Measurements from ENCODE around the gene CCNT1. TPM values are rescaled to one million over a fixed set of nuclear protein-coding genes. Genes with fewer than 3 reads are reported as not detected.
A peak's percentile ranks its signal among the peaks of the same experiment; 100 is the strongest.
"Not testable (repeated sequence)": the region's sequence is repeated elsewhere in the genome, so short reads cannot be mapped to it uniquely, and the experiment has no call there.

The CCNT1 gene
- total RNA-seq, 2 experiments from 2014 or later, result 51.4 to 66.8 TPM

DNA sequence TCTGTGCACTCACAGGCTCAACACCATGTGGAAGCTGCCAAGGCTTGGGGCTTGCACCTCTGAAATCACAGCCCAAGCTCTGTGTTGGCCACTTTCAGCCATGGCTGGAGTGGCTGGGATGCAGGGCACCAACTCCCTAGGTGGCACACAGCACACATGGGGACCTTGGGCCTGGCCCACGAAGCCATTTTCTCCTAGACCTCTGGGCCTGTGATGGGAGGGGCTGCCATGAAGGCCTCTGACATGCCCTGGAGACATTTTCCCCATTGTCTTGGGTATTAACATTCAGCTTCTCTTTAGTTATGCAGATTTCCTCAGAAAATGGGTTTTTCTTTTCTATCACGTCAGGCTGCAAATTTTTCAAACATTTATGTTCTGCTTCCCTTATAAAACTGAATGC lies 3.7 kb upstream of the CCNT1 start:
- H3K4me3 Mint-ChIP-seq; DNase-seq; H3K9me3 Mint-ChIP-seq (ENCODE audit: low read depth); ATAC-seq; H3K27me3 Mint-ChIP-seq; H3K27ac Mint-ChIP-seq; CTCF ChIA-PET: not testable (repeated sequence)
- Mint-ChIP-seq H3K4me1 (peaks cover 19% of the 10 kb centered on the region), H3K36me3 (peaks cover 25% of the 10 kb centered on the region)

- ATAC-seq; DNase-seq; H3K27ac Mint-ChIP-seq; H3K4me3 Mint-ChIP-seq; H3K27me3 Mint-ChIP-seq; H3K9me3 Mint-ChIP-seq (ENCODE audit: low read depth): not testable (repeated sequence)
- peaks cover 30% of the 10 kb centered on the region for H3K4me1 Mint-ChIP-seq
- CTCF ChIA-PET, result interaction anchor here (1.4 kb wide), 1 partner anchor 34 kb away, joined by 8 read pairs; no protein-coding TSS in a partner anchor
- H3K36me3 Mint-ChIP-seq, result peaks cover 34% of the 10 kb centered on the region
Observed at GRCh38 chr12:48719002-48719401, 2.5 kb upstream of the CCNT1 start.

DNA sequence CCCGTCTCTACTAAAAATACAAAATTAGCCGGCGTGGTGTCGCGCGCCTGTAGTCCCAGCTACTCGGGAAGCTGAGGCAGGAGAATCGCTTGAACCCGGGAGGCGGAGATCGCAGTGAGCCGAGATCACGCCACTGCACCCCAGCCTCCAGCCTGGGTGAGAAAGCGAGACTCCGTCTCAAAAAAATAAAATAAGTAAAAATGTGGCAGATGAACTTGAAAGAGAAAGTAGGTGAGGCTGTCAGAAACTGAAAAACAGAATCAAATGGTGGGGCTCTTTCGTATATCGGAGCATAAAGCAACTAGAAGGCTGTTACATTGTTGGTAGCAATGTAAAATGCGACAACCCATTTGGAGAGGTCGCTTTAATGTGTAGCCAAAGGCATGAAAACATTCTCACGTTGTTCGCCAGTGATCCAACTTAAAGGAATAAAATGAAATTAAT lies 767 bp upstream of the CCNT1 start:
- CTCF ChIA-PET, result interaction anchor here (0.7 to 1.4 kb wide), 3 partner anchors 36 to 151 kb away, joined by 3 to 8 read pairs (median 5); no protein-coding TSS in a partner anchor
- Mint-ChIP-seq H3K27me3 (peaks cover 4% of the 10 kb centered on the region), H3K4me1 (peaks cover 39% of the 10 kb centered on the region), H3K27ac (peak overlapping the region; percentile 94), H3K36me3 (peaks cover 49% of the 10 kb centered on the region), H3K9me3 (ENCODE audit: low read depth) (peaks cover 7% of the 10 kb centered on the region), H3K4me3 (peak overlapping the region; percentile 94)
- DNase-seq, result no peak
- no peak for ATAC-seq

- Mint-ChIP-seq H3K4me3 (peak overlapping the region; percentile 94), H3K27me3 (peaks cover 4% of the 10 kb centered on the region), H3K36me3 (peaks cover 56% of the 10 kb centered on the region), H3K4me1 (peaks cover 41% of the 10 kb centered on the region), H3K9me3 (ENCODE audit: low read depth) (peaks cover 7% of the 10 kb centered on the region), H3K27ac (peak overlapping the region; percentile 94)
- no peak for ATAC-seq
- no peak for DNase-seq
- CTCF ChIA-PET, result interaction anchor here (0.7 to 1.6 kb wide), 4 partner anchors 13 to 99 kb away, joined by 3 to 5 read pairs (median 4); no protein-coding TSS in a partner anchor
Observed at GRCh38 chr12:48716168-48716492, 377 bp downstream of the CCNT1 start.

- peaks cover 50% of the 10 kb centered on the region for H3K36me3 Mint-ChIP-seq
- no peak for ATAC-seq
- H3K9me3 Mint-ChIP-seq (ENCODE audit: low read depth), result no peaks in the 10 kb centered on the region
- no peak overlapping the region for H3K27ac Mint-ChIP-seq
- CTCF ChIA-PET, result interaction anchor here (0.6 kb wide), 1 partner anchor 361 kb away, joined by 4 read pairs; no protein-coding TSS in a partner anchor
- no peak for DNase-seq
- H3K4me1 Mint-ChIP-seq, result peaks cover 44% of the 10 kb centered on the region
- no peak overlapping the region for H3K4me3 Mint-ChIP-seq
- H3K27me3 Mint-ChIP-seq, result peaks cover 4% of the 10 kb centered on the region
Observed at GRCh38 chr12:48712209-48712608, 4.3 kb downstream of the CCNT1 start.

GRCh38 chr12:48698822-48699221 lies 17.7 kb downstream of the CCNT1 start:
- H3K27me3 Mint-ChIP-seq; H3K4me3 Mint-ChIP-seq; ATAC-seq; H3K4me1 Mint-ChIP-seq; DNase-seq; H3K27ac Mint-ChIP-seq; CTCF ChIA-PET; H3K9me3 Mint-ChIP-seq (ENCODE audit: low read depth): not testable (repeated sequence)
- H3K36me3 Mint-ChIP-seq, result peaks cover 43% of the 10 kb centered on the region

- ATAC-seq (no peak), DNase-seq (no peak)
- CTCF ChIA-PET, result interaction anchor here (1.3 kb wide), 1 partner anchor 118 kb away, joined by 3 read pairs; no protein-coding TSS in a partner anchor
- Mint-ChIP-seq H3K4me3 (no peak overlapping the region), H3K9me3 (ENCODE audit: low read depth) (no peaks in the 10 kb centered on the region), H3K36me3 (peaks cover 59% of the 10 kb centered on the region), H3K27me3 (no peaks in the 10 kb centered on the region), H3K27ac (no peak overlapping the region), H3K4me1 (peaks cover 8% of the 10 kb centered on the region)
Observed at GRCh38 chr12:48696626-48697025, 19.9 kb downstream of the CCNT1 start.

DNA sequence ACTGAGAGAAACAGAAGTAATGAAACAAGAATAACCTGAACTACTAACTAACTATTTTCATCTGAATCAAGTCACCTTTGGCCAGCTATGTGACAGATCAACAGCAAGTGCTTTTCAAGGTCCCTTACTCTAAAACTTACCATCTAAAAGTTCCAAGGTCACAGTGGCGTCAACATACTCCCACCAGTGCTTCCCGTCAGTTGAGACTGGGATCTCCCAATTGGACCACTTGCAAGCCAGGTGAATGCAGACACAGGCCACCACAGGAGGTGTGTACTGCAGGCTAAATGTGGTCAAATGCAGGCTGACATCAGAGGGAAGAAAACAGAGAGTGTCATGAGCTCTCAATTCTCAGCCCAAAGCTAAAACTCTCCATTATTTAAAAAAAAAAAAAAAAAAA lies 20.6 kb downstream of the CCNT1 start:
- CTCF ChIA-PET, result no interaction called here
- H3K27ac Mint-ChIP-seq, result no peak overlapping the region
- ATAC-seq, result no peak
- H3K27me3 Mint-ChIP-seq, result no peaks in the 10 kb centered on the region
- H3K9me3 Mint-ChIP-seq (ENCODE audit: low read depth), result no peaks in the 10 kb centered on the region
- DNase-seq, result no peak
- H3K36me3 Mint-ChIP-seq, result peaks cover 62% of the 10 kb centered on the region
- peaks cover 6% of the 10 kb centered on the region for H3K4me1 Mint-ChIP-seq
- no peak overlapping the region for H3K4me3 Mint-ChIP-seq

DNA sequence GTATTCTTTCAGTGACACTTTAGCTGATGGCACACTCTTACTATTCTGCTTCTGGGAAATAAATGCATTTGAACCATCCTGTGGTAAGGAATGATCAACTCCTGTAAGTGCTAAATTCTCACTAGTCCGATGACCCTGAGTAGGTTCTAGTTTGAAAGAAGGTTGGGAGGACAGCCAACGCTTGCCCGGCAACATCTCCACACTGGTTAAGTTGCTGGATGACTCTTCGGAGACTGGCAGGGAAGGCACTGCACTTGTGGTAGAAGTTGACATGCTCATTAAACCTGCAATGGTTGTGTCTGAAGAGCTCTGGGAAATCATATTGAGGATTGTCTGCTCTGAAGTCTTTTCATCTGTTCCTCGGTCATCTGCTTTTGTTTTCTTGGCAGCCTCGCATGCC lies 22.5 kb downstream of the CCNT1 start:
- H3K27me3 Mint-ChIP-seq, result no peaks in the 10 kb centered on the region
- no peak overlapping the region for H3K27ac Mint-ChIP-seq
- no peak for ATAC-seq
- no peak overlapping the region for H3K4me3 Mint-ChIP-seq
- peaks cover 6% of the 10 kb centered on the region for H3K4me1 Mint-ChIP-seq
- CTCF ChIA-PET, result no interaction called here
- no peaks in the 10 kb centered on the region for H3K9me3 Mint-ChIP-seq (ENCODE audit: low read depth)
- DNase-seq, result no peak
- H3K36me3 Mint-ChIP-seq, result peaks cover 67% of the 10 kb centered on the region

DNA sequence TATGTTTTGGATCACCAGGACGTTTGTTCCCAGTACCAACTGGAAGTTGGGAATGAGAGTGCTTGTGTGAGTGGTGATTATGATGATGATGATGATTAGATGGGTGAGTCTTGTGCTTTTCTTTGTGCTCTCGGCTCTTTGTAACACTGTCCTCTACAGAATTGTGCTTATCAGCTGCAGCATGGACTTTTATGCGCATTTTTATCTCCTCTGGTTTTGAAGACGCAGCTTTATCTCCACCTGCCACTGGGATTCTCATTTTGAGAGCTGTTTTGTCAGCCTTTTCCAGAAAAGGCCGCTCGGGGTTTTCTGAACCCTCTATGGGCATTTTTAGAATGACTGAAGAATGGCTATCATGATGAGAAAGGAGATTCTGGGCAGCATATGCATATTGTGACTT lies 22.9 kb downstream of the CCNT1 start:
- H3K27me3 Mint-ChIP-seq, result no peaks in the 10 kb centered on the region
- no peak overlapping the region for H3K4me3 Mint-ChIP-seq
- H3K27ac Mint-ChIP-seq, result no peak overlapping the region
- H3K9me3 Mint-ChIP-seq (ENCODE audit: low read depth), result no peaks in the 10 kb centered on the region
- H3K4me1 Mint-ChIP-seq, result peaks cover 11% of the 10 kb centered on the region
- CTCF ChIA-PET, result interaction anchor here (1.1 kb wide), 1 partner anchor 23 kb away, joined by 3 read pairs; no protein-coding TSS in a partner anchor
- DNase-seq (no peak), ATAC-seq (no peak)
- peaks cover 69% of the 10 kb centered on the region for H3K36me3 Mint-ChIP-seq

DNA sequence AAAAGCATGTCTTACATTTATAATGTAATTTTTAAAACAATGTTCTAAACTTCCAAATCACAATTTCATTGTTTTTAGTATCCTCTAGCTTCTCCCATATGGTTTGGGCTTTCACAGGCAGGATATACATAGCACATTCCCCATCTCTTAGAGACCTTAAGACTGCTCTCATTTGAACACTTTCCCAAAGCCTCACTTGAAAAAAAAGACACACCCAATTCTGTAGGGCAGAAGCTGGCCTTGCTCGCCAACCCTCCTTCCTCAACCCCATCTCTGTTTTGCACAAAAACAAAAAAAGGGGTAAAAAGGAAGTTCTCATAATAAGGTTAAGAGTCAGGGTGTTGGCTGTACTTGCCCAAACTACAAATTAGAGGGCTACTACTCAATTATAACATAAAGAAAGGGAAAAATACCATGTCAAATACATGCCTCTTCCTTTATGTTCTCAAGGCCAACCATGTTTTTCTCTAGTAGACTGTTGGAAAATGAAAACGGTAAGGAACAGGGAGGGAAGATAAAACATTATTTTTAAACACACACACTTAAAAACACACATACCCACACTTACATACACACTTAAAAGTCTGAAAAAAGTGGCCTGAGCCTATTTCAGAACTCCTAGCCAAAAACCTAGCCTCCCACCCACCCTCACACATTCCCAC lies 24.6 kb downstream of the CCNT1 start:
- H3K27me3 Mint-ChIP-seq, result no peaks in the 10 kb centered on the region
- DNase-seq (no peak), ATAC-seq (no peak)
- H3K9me3 Mint-ChIP-seq (ENCODE audit: low read depth), result no peaks in the 10 kb centered on the region
- H3K4me3 Mint-ChIP-seq, result no peak overlapping the region
- peaks cover 17% of the 10 kb centered on the region for H3K4me1 Mint-ChIP-seq
- H3K27ac Mint-ChIP-seq, result no peak overlapping the region
- CTCF ChIA-PET, result interaction anchor here (1.4 kb wide), 1 partner anchor 22 kb away, joined by 4 read pairs; no protein-coding TSS in a partner anchor
- peaks cover 69% of the 10 kb centered on the region for H3K36me3 Mint-ChIP-seq

DNA sequence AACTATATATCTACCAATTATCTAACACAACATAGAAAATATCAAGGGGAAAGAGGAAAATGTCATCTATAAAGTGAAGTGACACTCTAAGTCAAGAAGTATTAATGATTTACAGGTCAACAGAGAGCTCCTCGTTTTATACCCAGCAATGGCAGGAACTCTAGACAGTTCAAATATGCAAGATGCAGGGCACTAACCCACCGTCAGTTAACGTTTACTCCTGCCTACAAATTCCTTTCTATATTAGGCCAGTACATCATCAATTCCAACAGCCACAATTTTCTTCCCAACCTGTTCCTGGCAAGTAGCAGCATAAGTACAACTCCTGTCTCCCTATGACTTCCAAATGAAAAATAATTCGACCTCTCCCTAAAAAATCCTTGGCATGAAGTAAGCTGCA lies 25.5 kb downstream of the CCNT1 start:
- CTCF ChIA-PET, result interaction anchor here (0.8 to 1.4 kb wide), 2 partner anchors 12 to 23 kb away, joined by 3 to 4 read pairs; no protein-coding TSS in a partner anchor
- ATAC-seq (no peak), DNase-seq (no peak)
- no peaks in the 10 kb centered on the region for H3K9me3 Mint-ChIP-seq (ENCODE audit: low read depth)
- H3K27me3 Mint-ChIP-seq, result no peaks in the 10 kb centered on the region
- peaks cover 66% of the 10 kb centered on the region for H3K36me3 Mint-ChIP-seq
- no peak overlapping the region for H3K4me3 Mint-ChIP-seq
- H3K4me1 Mint-ChIP-seq, result peaks cover 17% of the 10 kb centered on the region
- H3K27ac Mint-ChIP-seq, result no peak overlapping the region

DNA sequence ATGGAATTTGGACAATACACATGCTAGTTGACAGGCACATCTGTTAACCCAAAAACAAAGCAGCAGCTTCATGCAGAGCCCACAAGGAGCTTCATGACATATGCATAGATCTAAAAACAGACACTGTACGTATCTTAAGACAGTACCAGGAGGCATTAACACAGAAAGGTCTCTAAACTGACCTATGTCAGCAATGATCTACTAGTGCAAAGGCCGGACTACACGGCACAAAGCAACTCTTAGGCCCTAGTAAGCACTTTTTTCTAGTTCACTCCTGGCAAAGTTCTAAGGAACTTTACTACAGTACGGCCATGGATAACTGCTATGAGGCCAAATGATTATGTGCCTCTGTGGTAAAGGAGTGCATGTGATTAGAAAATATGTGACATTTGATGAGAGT lies 26.1 kb downstream of the CCNT1 start:
- H3K36me3 Mint-ChIP-seq, result peaks cover 62% of the 10 kb centered on the region
- H3K9me3 Mint-ChIP-seq (ENCODE audit: low read depth), result no peaks in the 10 kb centered on the region
- no peaks in the 10 kb centered on the region for H3K27me3 Mint-ChIP-seq
- H3K27ac Mint-ChIP-seq, result no peak overlapping the region
- no peak overlapping the region for H3K4me3 Mint-ChIP-seq
- no peak for DNase-seq
- CTCF ChIA-PET, result interaction anchor here (0.8 to 1.4 kb wide), 2 partner anchors 13 to 23 kb away, joined by 3 to 4 read pairs; no protein-coding TSS in a partner anchor
- H3K4me1 Mint-ChIP-seq, result peaks cover 17% of the 10 kb centered on the region
- ATAC-seq, result no peak

GRCh38 chr12:48688836-48689235 lies 27.7 kb downstream of the CCNT1 start:
- Mint-ChIP-seq H3K4me1 (peaks cover 18% of the 10 kb centered on the region), H3K9me3 (ENCODE audit: low read depth) (no peaks in the 10 kb centered on the region), H3K27me3 (no peaks in the 10 kb centered on the region), H3K36me3 (peaks cover 52% of the 10 kb centered on the region), H3K4me3 (no peak overlapping the region), H3K27ac (no peak overlapping the region)
- ATAC-seq (no peak), DNase-seq (no peak)
- CTCF ChIA-PET, result no interaction called here
